GM23248 (cell line): ENCODE data around the gene SFR1. TPM values are rescaled to one million over a fixed set of nuclear protein-coding genes. Genes with fewer than 3 reads are reported as not detected.
A peak's percentile ranks its signal among the peaks of the same experiment; 100 is the strongest.

Experiments used
- DNase-seq: peaks from one replicate; pipeline ENCODE4 v3.0.0-alpha.2; 2015
- H2AFZ ChIP-seq: fragments of 200-600 bp; sonication (generic); 2 replicates; pipeline ENCODE4 v1.6.1; 2016; ENCODE audit warnings: antibody characterized with exemption
- H3F3A ChIP-seq: fragments of 200-600 bp; sonication (generic); 2 replicates; pipeline ENCODE4 v1.6.1; 2016; ENCODE audit warnings: mild to moderate bottlenecking, antibody characterized with exemption, mixed run types; ENCODE audit not compliant: insufficient read depth
- H3K27ac ChIP-seq: fragments of 200-600 bp; sonication (generic); 2 replicates; pipeline ENCODE4 v1.5.1; 2016; ENCODE audit warnings: mild to moderate bottlenecking
- H3K27me3 ChIP-seq: fragments of 200-600 bp; sonication (generic); replicated peaks from 2 replicates; pipeline ENCODE4 v1.6.1; 2016; ENCODE audit warnings: mild to moderate bottlenecking; ENCODE audit not compliant: insufficient read depth
- H3K36me3 ChIP-seq: fragments of 200-600 bp; sonication (generic); 2 replicates; pipeline ENCODE4 v1.6.1; 2016; ENCODE audit warnings: low read depth, mild to moderate bottlenecking
- H3K4me1 ChIP-seq: fragments of 200-600 bp; sonication (generic); 2 replicates; pipeline ENCODE4 v1.6.1; 2016; ENCODE audit warnings: mild to moderate bottlenecking; ENCODE audit not compliant: insufficient read depth
- H3K4me2 ChIP-seq: fragments of 200-600 bp; sonication (generic); one replicate; pipeline ENCODE4 v1.6.1; 2016; ENCODE audit warnings: mild to moderate bottlenecking; ENCODE audit not compliant: unreplicated experiment
- H3K4me3 ChIP-seq: fragments of 200-600 bp; sonication (generic); 2 replicates; pipeline ENCODE4 v1.5.1; 2016; ENCODE audit warnings: mild to moderate bottlenecking
- H3K79me2 ChIP-seq: fragments of 200-600 bp; sonication (generic); 2 replicates; pipeline ENCODE4 v1.6.1; 2016; ENCODE audit warnings: mild to moderate bottlenecking; ENCODE audit not compliant: insufficient read depth
- H3K9ac ChIP-seq: fragments of 200-600 bp; sonication (generic); 2 replicates; pipeline ENCODE4 v1.6.1; 2016; ENCODE audit warnings: mild to moderate bottlenecking
- H3K9me2 ChIP-seq: fragments of 200-600 bp; sonication (generic); 2 replicates; pipeline ENCODE4 v1.6.1; 2016; ENCODE audit warnings: mixed run types, mild to moderate bottlenecking, moderate library complexity; ENCODE audit not compliant: insufficient read depth
- H3K9me3 ChIP-seq: fragments of 200-600 bp; sonication (generic); one replicate; pipeline ENCODE4 v1.6.1; 2017; ENCODE audit warnings: low read depth
- H4K20me1 ChIP-seq: fragments of 200-600 bp; sonication (generic); 2 replicates; pipeline ENCODE4 v1.6.0; 2016; ENCODE audit not compliant: insufficient read depth
- EZH2 ChIP-seq: fragments of 200-600 bp; sonication (generic); IDR thresholded peaks from 2 replicates; pipeline ENCODE4 v1.6.1; 2018; ENCODE audit warnings: antibody characterized with exemption, mild to moderate bottlenecking; ENCODE audit not compliant: insufficient read depth, poor library complexity, severe bottlenecking
- EZH2phosphoT487 ChIP-seq: fragments of 200-600 bp; sonication (generic); IDR thresholded peaks from 2 replicates; pipeline ENCODE4 v1.6.1; 2018; ENCODE audit warnings: antibody characterized with exemption, moderate library complexity, mild to moderate bottlenecking, low read depth; ENCODE audit not compliant: insufficient read depth
- WGBS, 2 experiments: methylation state at CpG; one replicate each; pipeline ENCODE4 v1.1.6; 2015 to 2017; ENCODE audit warnings: low lambda C conversion rate in 2 of 2, low coverage in 1 of 2; ENCODE audit errors: missing lambda C conversion rate in 2 of 2; 5-methylcytosine and 5-hydroxymethylcytosine counted together
- in situ Hi-C: fragments of 300-500 bp; cut with MboI; formaldehyde crosslinking; loops from 2 replicates; pipeline ENCODE4 v1.15.0; 2020
- polyA plus RNA-seq: library from polyadenylated mRNA; unstranded; fragments of >200 nt; fragmentation: Nextera tagmentation; extraction: Ambion mirVana; gene quantifications from 2 replicates; pipeline ENCODE4 v1.2.1, GENCODE V29; 2016
- total RNA-seq: library from RNA; depleted of rRNA; stranded (reverse); fragments of >200 nt; shearing (Covaris generic); gene quantifications from 2 replicates; pipeline ENCODE4 v1.2.3, GENCODE V29; 2014

The SFR1 gene
- total and polyA plus RNA-seq, 2 experiments from 2014 or later = 4.4 to 9.1 TPM

- WGBS, 2 experiments = 63 to 64% methylated on average over 3 of the region's 3 CpGs
These were observed 36.1 kb upstream of the SFR1 start, which contains the start of gene COL17A1 for GRCh38 chr10:104085801-104086400. COL17A1 (minus strand) TSS chr10:104085880; CDS start chr10:104080673, 5,207 bp downstream.

GRCh38 chr10:104088239-104088638 lies 33.7 kb upstream of the SFR1 start:
- H3K4me2 ChIP-seq = no peak overlapping the region
- 82 to 89% methylated on average over 5 of the region's 5 CpGs for WGBS, 2 experiments
- TF ChIP-seq EZH2 = no peak
- no peak for TF ChIP-seq EZH2phosphoT487
- H3K4me3 ChIP-seq = no peak overlapping the region
- peaks cover 4% of the 10 kb centered on the region; the same call in 1 of the 2 replicates for H3F3A ChIP-seq
- H3K27me3 ChIP-seq = no peaks in the 10 kb centered on the region
- H3K79me2 ChIP-seq = no peaks in the 10 kb centered on the region
- H3K9ac ChIP-seq = no peak overlapping the region
- H4K20me1 ChIP-seq = no peaks in the 10 kb centered on the region
- in situ Hi-C loops = no loop called here
- H2AFZ ChIP-seq = no peak overlapping the region
- no peak overlapping the region for H3K27ac ChIP-seq
- H3K9me2 ChIP-seq = no peaks in the 10 kb centered on the region
- no peak for DNase-seq
- no peaks in the 10 kb centered on the region for H3K36me3 ChIP-seq
- H3K4me1 ChIP-seq = no peaks in the 10 kb centered on the region
- H3K9me3 ChIP-seq = no peaks in the 10 kb centered on the region

More at GRCh38 chr10:104085801-104086400, 36.1 kb upstream of the SFR1 start, which contains the start of gene COL17A1:
- Histone ChIP-seq H3K4me3 (no peak within 1 kb of the TSS), H4K20me1 (no peaks in the 10 kb centered on the region), H3K9ac (no peak within 1 kb of the TSS), H3F3A (no peaks in the 10 kb centered on the region), H3K36me3 (no peaks in the 10 kb centered on the region), H3K9me2 (no peaks in the 10 kb centered on the region), H3K79me2 (no peaks in the 10 kb centered on the region), H3K4me1 (no peaks in the 10 kb centered on the region), H3K9me3 (no peaks in the 10 kb centered on the region), H3K4me2 (no peak within 1 kb of the TSS), H3K27ac (no peak within 1 kb of the TSS), H3K27me3 (no peaks in the 10 kb centered on the region), H2AFZ (no peak within 1 kb of the TSS)
- in situ Hi-C loops = no loop called here
- DNase-seq = no peak
- no peak for TF ChIP-seq EZH2
- TF ChIP-seq EZH2phosphoT487 = no peak

GRCh38 chr10:104089621-104090020 lies 32.4 kb upstream of the SFR1 start:
- Histone ChIP-seq H3K9me2 (no peaks in the 10 kb centered on the region), H3K4me3 (no peak overlapping the region), H3K79me2 (no peaks in the 10 kb centered on the region), H3K9ac (no peak overlapping the region), H3K36me3 (no peaks in the 10 kb centered on the region), H3K4me2 (no peak overlapping the region), H3K27ac (no peak overlapping the region), H3K27me3 (no peaks in the 10 kb centered on the region), H3K9me3 (no peaks in the 10 kb centered on the region), H2AFZ (no peak overlapping the region), H4K20me1 (no peaks in the 10 kb centered on the region), H3K4me1 (no peaks in the 10 kb centered on the region), H3F3A (peaks cover 12% of the 10 kb centered on the region; the same call in 1 of the 2 replicates)
- WGBS, 2 experiments = 83 to 86% methylated on average over 3 of the region's 3 CpGs
- in situ Hi-C loops = no loop called here
- peak; percentile 15 for DNase-seq
- TF ChIP-seq EZH2phosphoT487 = no peak
- no peak for TF ChIP-seq EZH2

GRCh38 chr10:104090611-104091010 lies 31.4 kb upstream of the SFR1 start:
- no peaks in the 10 kb centered on the region for H3K27me3 ChIP-seq
- H2AFZ ChIP-seq = no peak overlapping the region
- no peaks in the 10 kb centered on the region for H3K79me2 ChIP-seq
- H3K9me3 ChIP-seq = no peaks in the 10 kb centered on the region
- no peak for TF ChIP-seq EZH2
- no peak overlapping the region for H3K9ac ChIP-seq
- H3K27ac ChIP-seq = no peak overlapping the region
- DNase-seq = no peak
- H3K9me2 ChIP-seq = no peaks in the 10 kb centered on the region
- in situ Hi-C loops = no loop called here
- no peaks in the 10 kb centered on the region for H3K36me3 ChIP-seq
- H3K4me2 ChIP-seq = no peak overlapping the region
- 63 to 64% methylated on average over 2 of the region's 2 CpGs for WGBS, 2 experiments
- H3K4me1 ChIP-seq = no peaks in the 10 kb centered on the region
- no peaks in the 10 kb centered on the region for H4K20me1 ChIP-seq
- peaks cover 12% of the 10 kb centered on the region; the same call in 1 of the 2 replicates for H3F3A ChIP-seq
- H3K4me3 ChIP-seq = no peak overlapping the region

- Histone ChIP-seq H3K4me3 (no peak overlapping the region), H3K9me3 (no peaks in the 10 kb centered on the region), H3K36me3 (no peaks in the 10 kb centered on the region), H3K27ac (no peak overlapping the region), H2AFZ (no peak overlapping the region), H3K9me2 (no peaks in the 10 kb centered on the region), H3F3A (peaks cover 12% of the 10 kb centered on the region; the same call in 1 of the 2 replicates), H4K20me1 (no peaks in the 10 kb centered on the region), H3K4me2 (no peak overlapping the region), H3K4me1 (no peaks in the 10 kb centered on the region), H3K9ac (no peak overlapping the region), H3K79me2 (no peaks in the 10 kb centered on the region), H3K27me3 (no peaks in the 10 kb centered on the region)
- TF ChIP-seq EZH2 = no peak
- TF ChIP-seq EZH2phosphoT487 = no peak
- DNase-seq = no peak
- in situ Hi-C loops = no loop called here
These were observed 29.2 kb upstream of the SFR1 start for GRCh38 chr10:104092749-104093148.
